HG03196 (cell line): ENCODE measurements around the gene SMYD3.

ENCODE experiments used
- ATAC-seq: cut with Tn5 transposase; IDR thresholded peaks from one replicate; pipeline ENCODE4 v1.9.1; 2021; ENCODE audit not compliant: unreplicated experiment

The SMYD3 gene

GRCh38 chr1:246182149-246182851 is 324.8 kb downstream of the SMYD3 start:
- ATAC-seq: no peak

GRCh38 chr1:246181241-246181640 is 325.8 kb downstream of the SMYD3 start:
- no peak for ATAC-seq

- ATAC-seq: no peak
Measured at GRCh38 chr1:246179401-246179800, 327.7 kb downstream of the SMYD3 start.

GRCh38 chr1:246178717-246179311 is 328.3 kb downstream of the SMYD3 start:
- no peak for ATAC-seq

- ATAC-seq: no peak
Measured at GRCh38 chr1:246176126-246177024, 330.7 kb downstream of the SMYD3 start.

GRCh38 chr1:246170574-246171261 is 336.4 kb downstream of the SMYD3 start:
- ATAC-seq: no peak

GRCh38 chr1:246169486-246169885 is 337.6 kb downstream of the SMYD3 start:
- ATAC-seq: no peak

- ATAC-seq: no peak
Measured at GRCh38 chr1:246169019-246169418, 338.1 kb downstream of the SMYD3 start.

- no peak for ATAC-seq
Measured at GRCh38 chr1:246166841-246167240, 340.2 kb downstream of the SMYD3 start.

GRCh38 chr1:246165826-246166709 is 341.0 kb downstream of the SMYD3 start:
- no peak for ATAC-seq

GRCh38 chr1:246164764-246165163 is 342.3 kb downstream of the SMYD3 start:
- no peak for ATAC-seq

GRCh38 chr1:246162560-246162959 is 344.5 kb downstream of the SMYD3 start:
- ATAC-seq: no peak

- no peak for ATAC-seq
Measured at GRCh38 chr1:246161626-246162025, 345.5 kb downstream of the SMYD3 start.

GRCh38 chr1:246160905-246161304 is 346.2 kb downstream of the SMYD3 start:
- no peak for ATAC-seq

GRCh38 chr1:246160374-246160773 is 346.7 kb downstream of the SMYD3 start:
- no peak for ATAC-seq

GRCh38 chr1:246159279-246160227 is 347.5 kb downstream of the SMYD3 start:
- ATAC-seq: no peak

- ATAC-seq: no peak
Measured at GRCh38 chr1:246158131-246158530, 348.9 kb downstream of the SMYD3 start.

GRCh38 chr1:246157516-246157915 is 349.6 kb downstream of the SMYD3 start:
- ATAC-seq: no peak

GRCh38 chr1:246156847-246157246 is 350.2 kb downstream of the SMYD3 start:
- no peak for ATAC-seq
